SK-N-SH (cell line): ENCODE results near the gene ENTPD6. TPM values are rescaled to one million over a fixed set of nuclear protein-coding genes. Genes with fewer than 3 reads are reported as not detected.

ENCODE experiments used
- CTCF ChIA-PET: fragments of 300-600, 350-600 bp; formaldehyde crosslinking; extraction: SDS; loops from one replicate; lab custom pipeline; 2021; lab: Yijun Ruan, JAX
- POLR2A ChIA-PET: fragments of 350-600 bp; sonication (Branson Sonifier 250); formaldehyde crosslinking; extraction: SDS; loops from one replicate; lab custom pipeline; 2020; ENCODE audit warnings: antibody characterized with exemption, inconsistent platforms; lab: Yijun Ruan, JAX
- DNase-seq: peaks from one replicate; pipeline ENCODE4 v3.0.0; 2012
- H2AFZ ChIP-seq: fragments of 200-600 bp; sonication (generic); 2 replicates; pipeline ENCODE4 v1.8.1; 2016; ENCODE audit warnings: antibody characterized with exemption, mild to moderate bottlenecking, low read depth
- H3F3A ChIP-seq: fragments of 200-600 bp; sonication (generic); replicated peaks from 2 replicates; pipeline ENCODE3; 2016; ENCODE audit warnings: antibody characterized with exemption, mild to moderate bottlenecking; ENCODE audit not compliant: insufficient read depth
- H3K27ac ChIP-seq, 2 experiments: fragments of 200-500 bp in 1 of 2; fragments of 200-600 bp in 1 of 2; sonication (Bioruptor generic) in 1 of 2; sonication (generic), shearing (Covaris generic) in 1 of 2; 2 replicates each; pipeline versions ENCODE4 v1.5.1 to v1.6.1; 2014 to 2016; ENCODE audit warnings: low read depth in 2 of 2, inconsistent platforms in 1 of 2, low read length in 1 of 2, mild to moderate bottlenecking in 1 of 2, mixed read lengths in 1 of 2
- H3K27me3 ChIP-seq: fragments of 200-600 bp; sonication (generic), shearing (Covaris generic); 2 replicates; pipeline ENCODE4 v1.6.1; 2016; ENCODE audit warnings: mixed run types; ENCODE audit not compliant: insufficient read depth
- H3K36me3 ChIP-seq, 2 experiments: fragments of 200-500 bp in 1 of 2; fragments of 200-600 bp in 1 of 2; sonication (Bioruptor generic) in 1 of 2; sonication (generic) in 1 of 2; replicated peaks in 1 of 2; 2 replicates each; pipeline versions ENCODE3 to v1.5.1; 2014 to 2016; ENCODE audit warnings: low read length in 1 of 2, mild to moderate bottlenecking in 1 of 2; ENCODE audit not compliant: insufficient read depth in 2 of 2, control insufficient read depth in 1 of 2
- H3K4me1 ChIP-seq, 2 experiments: fragments of 200-500 bp in 1 of 2; fragments of 200-600 bp in 1 of 2; sonication (Bioruptor generic) in 1 of 2; sonication (generic), shearing (Covaris generic) in 1 of 2; 2 replicates each; pipeline versions ENCODE4 v1.5.1 to v1.6.1; 2014 to 2016; ENCODE audit warnings: low read depth in 1 of 2, low read length in 1 of 2, mixed run types in 1 of 2; ENCODE audit not compliant: insufficient read depth in 2 of 2, control insufficient read depth in 1 of 2
- H3K4me2 ChIP-seq: fragments of 200-600 bp; sonication (generic), shearing (Covaris generic); 2 replicates; pipeline ENCODE4 v1.6.1; 2017; ENCODE audit warnings: mixed run types
- H3K4me3 ChIP-seq, 2 experiments: fragments of 200-500 bp in 1 of 2; fragments of 200-600 bp in 1 of 2; sonication (Bioruptor generic) in 1 of 2; sonication (generic), shearing (Covaris generic) in 1 of 2; 2 replicates each; pipeline versions ENCODE4 v1.5.1 to v1.8.1; 2014 to 2016; ENCODE audit warnings: low read depth in 2 of 2, inconsistent platforms in 1 of 2, low read length in 1 of 2, mild to moderate bottlenecking in 1 of 2, mixed read lengths in 1 of 2, moderate library complexity in 1 of 2
- H3K79me2 ChIP-seq: fragments of 200-600 bp; sonication (generic); 2 replicates; pipeline ENCODE4 v1.8.1; 2017; ENCODE audit warnings: mild to moderate bottlenecking; ENCODE audit not compliant: insufficient read depth
- H3K9ac ChIP-seq: fragments of 200-600 bp; sonication (generic); 2 replicates; pipeline ENCODE4 v1.6.1; 2017; ENCODE audit warnings: mixed run types
- H3K9me2 ChIP-seq: fragments of 200-600 bp; sonication (generic); 2 replicates; pipeline ENCODE4 v1.6.1; 2017; ENCODE audit warnings: mixed run types
- H3K9me3 ChIP-seq: fragments of 200-600 bp; sonication (generic); 2 replicates; pipeline ENCODE4 v1.6.1; 2017; ENCODE audit warnings: mixed run types, mild to moderate bottlenecking, moderate library complexity
- H4K20me1 ChIP-seq: fragments of 200-600 bp; sonication (generic); 2 replicates; pipeline ENCODE4 v1.6.1; 2017; ENCODE audit warnings: mild to moderate bottlenecking, mixed run types; ENCODE audit not compliant: insufficient read depth
- CHD2 ChIP-seq: fragments of 150-350 bp; IDR thresholded peaks from 2 replicates; pipeline ENCODE4 v1.6.1; 2018; ENCODE audit warnings: low read length; ENCODE audit not compliant: partially characterized antibody
- EZH2phosphoT487 ChIP-seq: fragments of 200-600 bp; sonication (generic); IDR thresholded peaks from 2 replicates; pipeline ENCODE4 v1.6.1; 2017; ENCODE audit warnings: low read depth, mixed run types, mild to moderate bottlenecking, antibody characterized with exemption, moderate library complexity, borderline replicate concordance
- FOSL2 ChIP-seq: IDR thresholded peaks from 2 replicates; pipeline ENCODE4 v1.4.0; 2012; ENCODE audit warnings: low read depth, mild to moderate bottlenecking, moderate library complexity, borderline replicate concordance
- GATA2 ChIP-seq: sonication (generic); formaldehyde crosslinking; IDR thresholded peaks from 2 replicates; pipeline ENCODE4 v1.5.0; 2020; ENCODE audit warnings: mild to moderate bottlenecking, missing genetic modification reagents
- POLR2AphosphoS5 ChIP-seq: IDR thresholded peaks from 2 replicates; pipeline ENCODE4 v1.6.1; 2012; ENCODE audit warnings: low read depth, low read length
- RAD21 ChIP-seq: IDR thresholded peaks from 2 replicates; pipeline ENCODE4 v1.6.1; 2012; ENCODE audit warnings: mild to moderate bottlenecking, low read length
- RCOR1 ChIP-seq: fragments of 150-350 bp; IDR thresholded peaks from 2 replicates; pipeline ENCODE4 v1.6.1; 2017; ENCODE audit warnings: antibody characterized with exemption, low read length
- RFX5 ChIP-seq: IDR thresholded peaks from 2 replicates; pipeline ENCODE4 v1.6.1; 2012; ENCODE audit warnings: mild to moderate bottlenecking, improper control_type of control experiment, low read length
- RXRA ChIP-seq: IDR thresholded peaks from 2 replicates; pipeline ENCODE4 v1.4.0; 2012; ENCODE audit warnings: low read depth, mild to moderate bottlenecking, borderline replicate concordance
- SIN3A ChIP-seq: IDR thresholded peaks from 2 replicates; pipeline ENCODE4 v1.6.1; 2012; ENCODE audit warnings: low read depth, mild to moderate bottlenecking, low read length, moderate library complexity, borderline replicate concordance
- SMC3 ChIP-seq: IDR thresholded peaks from 2 replicates; pipeline ENCODE4 v1.6.1; 2012; ENCODE audit warnings: low read depth, low read length, improper control_type of control experiment
- TCF12 ChIP-seq: IDR thresholded peaks from 2 replicates; pipeline ENCODE4 v1.4.0; 2012
- TEAD4 ChIP-seq: IDR thresholded peaks from 2 replicates; pipeline ENCODE4 v1.4.0; 2012; ENCODE audit warnings: mild to moderate bottlenecking, borderline replicate concordance; ENCODE audit not compliant: insufficient read depth
- WGBS: methylation state at CpG from one replicate; pipeline ENCODE4 v1.1.6; 2017; ENCODE audit warnings: low lambda C conversion rate; 5-methylcytosine and 5-hydroxymethylcytosine counted together
- polyA plus RNA-seq, 3 experiments: library from polyadenylated mRNA; depleted of rRNA; stranded (reverse); fragments of >200 nt; gene quantifications; 2 replicates each; pipeline ENCODE4 v1.2.3, GENCODE V29; 2012
- TF ChIP-seq, protein P1 (sequence below): fragments of 200-600 bp; sonication (generic); IDR thresholded peaks from 2 replicates; pipeline ENCODE4 v1.6.1; 2017; ENCODE audit warnings: antibody characterized with exemption, mild to moderate bottlenecking, moderate library complexity
- TF ChIP-seq, protein P2 (sequence below): fragments of 150-350 bp; IDR thresholded peaks from 2 replicates; pipeline ENCODE4 v1.6.1; 2016; ENCODE audit warnings: mild to moderate bottlenecking, low read depth, low read length
- TF ChIP-seq, protein P3 (sequence below): IDR thresholded peaks from 2 replicates; pipeline ENCODE4 v1.6.1; 2012; ENCODE audit warnings: mild to moderate bottlenecking, low read depth, low read length, moderate library complexity
- TF ChIP-seq, protein P4 (sequence below): fragments of 150-350 bp; IDR thresholded peaks from 2 replicates; pipeline ENCODE4 v1.6.1; 2017; ENCODE audit warnings: antibody characterized with exemption, low read length, low read depth, borderline replicate concordance
- TF ChIP-seq, protein P5 (sequence below): IDR thresholded peaks from 2 replicates; pipeline ENCODE4 v1.4.0; 2012; ENCODE audit warnings: low read depth

Gene ENTPD6
- polyA plus RNA-seq, 1 of the 3 experiments (the other 2 are of a cell fraction) = 76.1 TPM

DNA sequence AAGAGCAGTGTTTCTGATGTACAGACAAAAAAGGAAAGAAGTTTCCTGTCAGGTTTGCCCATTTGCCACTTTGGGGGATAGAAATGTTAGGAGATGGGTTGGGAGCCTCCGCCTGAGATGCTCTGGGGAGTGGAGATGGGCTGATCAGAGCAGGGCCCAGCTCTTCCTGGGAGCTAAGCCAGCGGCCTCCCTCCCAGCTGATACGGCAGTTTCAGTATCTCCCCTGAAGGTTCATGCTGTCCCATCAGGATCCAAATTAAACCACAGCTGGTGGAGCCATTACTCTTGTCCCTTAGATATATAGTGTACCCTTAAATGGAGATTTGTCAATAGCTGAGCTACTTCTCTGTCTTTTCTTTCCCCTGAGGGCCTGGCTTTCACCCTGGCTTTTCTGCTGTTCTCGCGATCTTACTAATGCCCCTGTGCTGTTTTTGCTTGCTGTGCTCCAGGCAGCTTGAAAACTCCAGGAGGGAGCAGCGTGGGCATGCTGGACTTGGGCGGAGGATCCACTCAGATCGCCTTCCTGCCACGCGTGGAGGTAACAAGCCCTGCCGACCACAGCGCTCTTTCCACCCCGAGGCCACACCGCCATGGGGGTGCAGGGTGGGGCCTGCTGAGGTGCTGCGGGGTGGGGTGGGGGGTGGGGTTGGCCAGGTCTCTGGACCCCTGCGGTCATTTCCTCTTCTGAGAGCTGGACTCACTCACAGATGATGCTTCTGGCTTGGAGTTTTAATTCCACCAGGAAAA is 20.9 kb downstream of the ENTPD6 start:
- Histone ChIP-seq H4K20me1 (no peaks in the 10 kb centered on the region), H3K4me2 (no peak overlapping the region), H3K4me1 (peaks cover 0 to 6% of the 10 kb centered on the region in 2 experiments; a peak in 1 of 4 replicates), H3K79me2 (no peaks in the 10 kb centered on the region), H3K9me3 (no peaks in the 10 kb centered on the region), H3K9me2 (no peaks in the 10 kb centered on the region), H3K27ac (no peak overlapping the region), H3F3A (no peaks in the 10 kb centered on the region), H3K9ac (no peak overlapping the region), H3K4me3 (no peak overlapping the region), H2AFZ (no peak overlapping the region), H3K27me3 (no peaks in the 10 kb centered on the region), H3K36me3 (peaks cover 30 to 36% of the 10 kb centered on the region in 2 experiments)
- DNase-seq = no peak
- ChIA-PET POLR2A (no interaction called here), CTCF (interaction anchor here (1.2 kb wide), 1 partner anchor 182 kb away, joined by 3 read pairs; no protein-coding TSS in a partner anchor)
- WGBS = 94% methylated on average over 14 of the region's 16 CpGs
- TF ChIP-seq, protein P1, sequence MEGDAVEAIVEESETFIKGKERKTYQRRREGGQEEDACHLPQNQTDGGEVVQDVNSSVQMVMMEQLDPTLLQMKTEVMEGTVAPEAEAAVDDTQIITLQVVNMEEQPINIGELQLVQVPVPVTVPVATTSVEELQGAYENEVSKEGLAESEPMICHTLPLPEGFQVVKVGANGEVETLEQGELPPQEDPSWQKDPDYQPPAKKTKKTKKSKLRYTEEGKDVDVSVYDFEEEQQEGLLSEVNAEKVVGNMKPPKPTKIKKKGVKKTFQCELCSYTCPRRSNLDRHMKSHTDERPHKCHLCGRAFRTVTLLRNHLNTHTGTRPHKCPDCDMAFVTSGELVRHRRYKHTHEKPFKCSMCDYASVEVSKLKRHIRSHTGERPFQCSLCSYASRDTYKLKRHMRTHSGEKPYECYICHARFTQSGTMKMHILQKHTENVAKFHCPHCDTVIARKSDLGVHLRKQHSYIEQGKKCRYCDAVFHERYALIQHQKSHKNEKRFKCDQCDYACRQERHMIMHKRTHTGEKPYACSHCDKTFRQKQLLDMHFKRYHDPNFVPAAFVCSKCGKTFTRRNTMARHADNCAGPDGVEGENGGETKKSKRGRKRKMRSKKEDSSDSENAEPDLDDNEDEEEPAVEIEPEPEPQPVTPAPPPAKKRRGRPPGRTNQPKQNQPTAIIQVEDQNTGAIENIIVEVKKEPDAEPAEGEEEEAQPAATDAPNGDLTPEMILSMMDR = no peak
- TF ChIP-seq, protein P2, sequence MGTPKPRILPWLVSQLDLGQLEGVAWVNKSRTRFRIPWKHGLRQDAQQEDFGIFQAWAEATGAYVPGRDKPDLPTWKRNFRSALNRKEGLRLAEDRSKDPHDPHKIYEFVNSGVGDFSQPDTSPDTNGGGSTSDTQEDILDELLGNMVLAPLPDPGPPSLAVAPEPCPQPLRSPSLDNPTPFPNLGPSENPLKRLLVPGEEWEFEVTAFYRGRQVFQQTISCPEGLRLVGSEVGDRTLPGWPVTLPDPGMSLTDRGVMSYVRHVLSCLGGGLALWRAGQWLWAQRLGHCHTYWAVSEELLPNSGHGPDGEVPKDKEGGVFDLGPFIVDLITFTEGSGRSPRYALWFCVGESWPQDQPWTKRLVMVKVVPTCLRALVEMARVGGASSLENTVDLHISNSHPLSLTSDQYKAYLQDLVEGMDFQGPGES = no peak
- no peak for TF ChIP-seq RFX5
- no peak for TF ChIP-seq EZH2phosphoT487
- TF ChIP-seq RAD21 = no peak
- TF ChIP-seq TCF12 = no peak
- TF ChIP-seq RXRA = no peak
- TF ChIP-seq, protein P3, sequence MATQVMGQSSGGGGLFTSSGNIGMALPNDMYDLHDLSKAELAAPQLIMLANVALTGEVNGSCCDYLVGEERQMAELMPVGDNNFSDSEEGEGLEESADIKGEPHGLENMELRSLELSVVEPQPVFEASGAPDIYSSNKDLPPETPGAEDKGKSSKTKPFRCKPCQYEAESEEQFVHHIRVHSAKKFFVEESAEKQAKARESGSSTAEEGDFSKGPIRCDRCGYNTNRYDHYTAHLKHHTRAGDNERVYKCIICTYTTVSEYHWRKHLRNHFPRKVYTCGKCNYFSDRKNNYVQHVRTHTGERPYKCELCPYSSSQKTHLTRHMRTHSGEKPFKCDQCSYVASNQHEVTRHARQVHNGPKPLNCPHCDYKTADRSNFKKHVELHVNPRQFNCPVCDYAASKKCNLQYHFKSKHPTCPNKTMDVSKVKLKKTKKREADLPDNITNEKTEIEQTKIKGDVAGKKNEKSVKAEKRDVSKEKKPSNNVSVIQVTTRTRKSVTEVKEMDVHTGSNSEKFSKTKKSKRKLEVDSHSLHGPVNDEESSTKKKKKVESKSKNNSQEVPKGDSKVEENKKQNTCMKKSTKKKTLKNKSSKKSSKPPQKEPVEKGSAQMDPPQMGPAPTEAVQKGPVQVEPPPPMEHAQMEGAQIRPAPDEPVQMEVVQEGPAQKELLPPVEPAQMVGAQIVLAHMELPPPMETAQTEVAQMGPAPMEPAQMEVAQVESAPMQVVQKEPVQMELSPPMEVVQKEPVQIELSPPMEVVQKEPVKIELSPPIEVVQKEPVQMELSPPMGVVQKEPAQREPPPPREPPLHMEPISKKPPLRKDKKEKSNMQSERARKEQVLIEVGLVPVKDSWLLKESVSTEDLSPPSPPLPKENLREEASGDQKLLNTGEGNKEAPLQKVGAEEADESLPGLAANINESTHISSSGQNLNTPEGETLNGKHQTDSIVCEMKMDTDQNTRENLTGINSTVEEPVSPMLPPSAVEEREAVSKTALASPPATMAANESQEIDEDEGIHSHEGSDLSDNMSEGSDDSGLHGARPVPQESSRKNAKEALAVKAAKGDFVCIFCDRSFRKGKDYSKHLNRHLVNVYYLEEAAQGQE = no peak
- TF ChIP-seq POLR2AphosphoS5 = no peak
- TF ChIP-seq, protein P4, sequence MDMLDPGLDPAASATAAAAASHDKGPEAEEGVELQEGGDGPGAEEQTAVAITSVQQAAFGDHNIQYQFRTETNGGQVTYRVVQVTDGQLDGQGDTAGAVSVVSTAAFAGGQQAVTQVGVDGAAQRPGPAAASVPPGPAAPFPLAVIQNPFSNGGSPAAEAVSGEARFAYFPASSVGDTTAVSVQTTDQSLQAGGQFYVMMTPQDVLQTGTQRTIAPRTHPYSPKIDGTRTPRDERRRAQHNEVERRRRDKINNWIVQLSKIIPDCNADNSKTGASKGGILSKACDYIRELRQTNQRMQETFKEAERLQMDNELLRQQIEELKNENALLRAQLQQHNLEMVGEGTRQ = no peak
- no peak for TF ChIP-seq FOSL2
- no peak for TF ChIP-seq RCOR1
- no peak for TF ChIP-seq SIN3A
- no peak for TF ChIP-seq GATA2 (CRISPR knock-in tag)
- TF ChIP-seq TEAD4 = no peak
- no peak for TF ChIP-seq SMC3
- no peak for TF ChIP-seq CHD2
- TF ChIP-seq, protein P5, sequence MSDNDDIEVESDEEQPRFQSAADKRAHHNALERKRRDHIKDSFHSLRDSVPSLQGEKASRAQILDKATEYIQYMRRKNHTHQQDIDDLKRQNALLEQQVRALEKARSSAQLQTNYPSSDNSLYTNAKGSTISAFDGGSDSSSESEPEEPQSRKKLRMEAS = no peak
